ENCODE data around the gene RASGRP1.
A peak's percentile ranks its signal among the peaks of the same experiment; 100 is the strongest.
"Not testable (repeated sequence)": the region's sequence is repeated elsewhere in the genome, so short reads cannot be mapped to it uniquely, and the experiment has no call there.

The RASGRP1 gene

GRCh38 chr15:38564557-38565286 lies at the start of gene RASGRP1:
RASGRP1 (minus strand) TSS chr15:38564814; CDS start chr15:38564628, 186 bp downstream.
- DNase-seq = no peak

GRCh38 chr15:38613085-38613484 lies 48.5 kb upstream of the RASGRP1 start:
- no peak for DNase-seq

- no peak for DNase-seq
These were observed 47.7 kb upstream of the RASGRP1 start for GRCh38 chr15:38612159-38612863.

GRCh38 chr15:38611228-38611627 lies 46.6 kb upstream of the RASGRP1 start:
- no peak for DNase-seq

GRCh38 chr15:38610748-38611147 lies 46.1 kb upstream of the RASGRP1 start:
- DNase-seq = peak; percentile 54

- no peak for DNase-seq
These were observed 44.6 kb upstream of the RASGRP1 start for GRCh38 chr15:38609097-38609738.

- DNase-seq = no peak
These were observed 44.1 kb upstream of the RASGRP1 start for GRCh38 chr15:38608682-38609081.

- DNase-seq = no peak
These were observed 41.1 kb upstream of the RASGRP1 start for GRCh38 chr15:38605744-38606143.

GRCh38 chr15:38603672-38604071 lies 39.1 kb upstream of the RASGRP1 start:
- no peak for DNase-seq

GRCh38 chr15:38602910-38603670 lies 38.5 kb upstream of the RASGRP1 start:
- no peak for DNase-seq

- DNase-seq = no peak
These were observed 35.6 kb upstream of the RASGRP1 start for GRCh38 chr15:38600236-38600635.

GRCh38 chr15:38598749-38599148 lies 34.1 kb upstream of the RASGRP1 start:
- no peak for DNase-seq

- no peak for DNase-seq
These were observed 32.7 kb upstream of the RASGRP1 start for GRCh38 chr15:38597219-38597800.

- DNase-seq = no peak
These were observed 28.9 kb upstream of the RASGRP1 start for GRCh38 chr15:38593524-38593923.

- DNase-seq = no peak
These were observed 24.9 kb upstream of the RASGRP1 start for GRCh38 chr15:38589502-38589901.

GRCh38 chr15:38588672-38589071 lies 24.1 kb upstream of the RASGRP1 start:
- no peak for DNase-seq

GRCh38 chr15:38587214-38587613 lies 22.6 kb upstream of the RASGRP1 start:
- DNase-seq = no peak

- not testable (repeated sequence) for DNase-seq
These were observed 21.4 kb upstream of the RASGRP1 start for GRCh38 chr15:38586005-38586404.

- DNase-seq = no peak
These were observed 14.0 kb upstream of the RASGRP1 start for GRCh38 chr15:38578626-38579025.

- DNase-seq = no peak
These were observed 12.9 kb upstream of the RASGRP1 start for GRCh38 chr15:38577424-38577987.

- DNase-seq = no peak
These were observed 12.2 kb upstream of the RASGRP1 start for GRCh38 chr15:38576837-38577236.

- no peak for DNase-seq
These were observed 11.6 kb upstream of the RASGRP1 start for GRCh38 chr15:38576261-38576660.

All from NCI-H187 treated with DMSO at 0.1 percent for 48 hours (cell line).